GM13976 (cell line): ENCODE data around the gene LRRC43.

Experiments used
- DNase-seq: peaks from one replicate; pipeline ENCODE4 v3.0.0; 2012; ENCODE audit warnings: low spot score
- in situ Hi-C: fragments of 300-500 bp; cut with MboI; formaldehyde crosslinking; loops from one replicate; pipeline ENCODE4 v1.12.0; 2022; ENCODE audit warnings: low sequenced_read_pairs, mixed read lengths, inconsistent platforms; ENCODE audit not compliant: unreplicated experiment
- TF ChIP-seq, protein P1 (sequence below): IDR thresholded peaks from 2 replicates; pipeline ENCODE4 v1.5.1; 2012; ENCODE audit warnings: borderline replicate concordance, mild to moderate bottlenecking; ENCODE audit not compliant: insufficient read depth; ENCODE audit errors: extremely low read depth, missing control alignments, control extremely low read depth

Gene LRRC43

DNA sequence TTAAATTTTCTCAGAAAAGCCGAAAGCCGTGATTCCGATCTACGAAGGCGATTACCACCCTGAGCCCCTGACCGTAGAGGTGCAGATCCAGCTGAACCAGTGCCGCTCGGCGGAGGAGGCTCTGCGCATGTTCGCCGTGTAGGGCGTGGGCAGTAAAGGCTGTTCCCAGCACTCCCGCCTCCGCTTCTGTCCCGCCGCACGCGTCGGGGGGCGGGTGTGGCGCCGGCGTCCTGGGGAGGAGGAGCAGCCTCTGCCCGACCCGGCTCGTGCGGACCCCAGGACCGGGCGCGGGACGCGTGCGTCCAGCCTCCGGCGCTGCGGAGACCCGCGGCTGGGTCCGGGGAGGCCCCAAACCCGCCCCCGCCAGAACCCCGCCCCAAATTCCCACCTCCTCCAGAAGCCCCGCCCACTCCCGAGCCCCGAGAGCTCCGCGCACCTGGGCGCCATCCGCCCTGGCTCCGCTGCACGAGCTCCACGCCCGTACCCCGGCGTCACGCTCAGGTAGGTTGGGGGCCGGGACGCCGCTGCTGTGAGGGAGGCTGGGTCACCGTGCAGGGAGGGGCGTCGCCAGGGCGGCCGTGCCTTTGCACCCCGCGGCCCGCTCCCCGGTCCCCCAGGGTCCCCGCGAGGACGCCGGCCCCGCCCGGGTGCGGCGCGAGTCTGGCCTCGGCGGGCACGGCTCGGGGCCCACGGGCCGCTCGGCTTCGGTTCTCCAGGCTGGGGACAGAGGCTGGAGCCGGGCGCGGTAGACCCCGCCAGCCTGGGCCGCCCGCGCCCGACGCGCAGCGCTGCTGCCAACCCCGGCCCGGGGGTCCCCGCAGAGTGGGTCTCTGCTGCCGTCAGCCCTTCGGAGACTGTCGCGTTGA is 20.6 kb downstream of the LRRC43 start, which contains the start of gene B3GNT4:
Gene B3GNT4 (plus strand): TSS at position 409 of the 866 bp plus-strand sequence. CDS start 910 bp downstream, outside the sequence.
- in situ Hi-C loops = no loop called here
- peak; percentile 77 for DNase-seq
- TF ChIP-seq, protein P1, sequence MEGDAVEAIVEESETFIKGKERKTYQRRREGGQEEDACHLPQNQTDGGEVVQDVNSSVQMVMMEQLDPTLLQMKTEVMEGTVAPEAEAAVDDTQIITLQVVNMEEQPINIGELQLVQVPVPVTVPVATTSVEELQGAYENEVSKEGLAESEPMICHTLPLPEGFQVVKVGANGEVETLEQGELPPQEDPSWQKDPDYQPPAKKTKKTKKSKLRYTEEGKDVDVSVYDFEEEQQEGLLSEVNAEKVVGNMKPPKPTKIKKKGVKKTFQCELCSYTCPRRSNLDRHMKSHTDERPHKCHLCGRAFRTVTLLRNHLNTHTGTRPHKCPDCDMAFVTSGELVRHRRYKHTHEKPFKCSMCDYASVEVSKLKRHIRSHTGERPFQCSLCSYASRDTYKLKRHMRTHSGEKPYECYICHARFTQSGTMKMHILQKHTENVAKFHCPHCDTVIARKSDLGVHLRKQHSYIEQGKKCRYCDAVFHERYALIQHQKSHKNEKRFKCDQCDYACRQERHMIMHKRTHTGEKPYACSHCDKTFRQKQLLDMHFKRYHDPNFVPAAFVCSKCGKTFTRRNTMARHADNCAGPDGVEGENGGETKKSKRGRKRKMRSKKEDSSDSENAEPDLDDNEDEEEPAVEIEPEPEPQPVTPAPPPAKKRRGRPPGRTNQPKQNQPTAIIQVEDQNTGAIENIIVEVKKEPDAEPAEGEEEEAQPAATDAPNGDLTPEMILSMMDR = no peak

DNA sequence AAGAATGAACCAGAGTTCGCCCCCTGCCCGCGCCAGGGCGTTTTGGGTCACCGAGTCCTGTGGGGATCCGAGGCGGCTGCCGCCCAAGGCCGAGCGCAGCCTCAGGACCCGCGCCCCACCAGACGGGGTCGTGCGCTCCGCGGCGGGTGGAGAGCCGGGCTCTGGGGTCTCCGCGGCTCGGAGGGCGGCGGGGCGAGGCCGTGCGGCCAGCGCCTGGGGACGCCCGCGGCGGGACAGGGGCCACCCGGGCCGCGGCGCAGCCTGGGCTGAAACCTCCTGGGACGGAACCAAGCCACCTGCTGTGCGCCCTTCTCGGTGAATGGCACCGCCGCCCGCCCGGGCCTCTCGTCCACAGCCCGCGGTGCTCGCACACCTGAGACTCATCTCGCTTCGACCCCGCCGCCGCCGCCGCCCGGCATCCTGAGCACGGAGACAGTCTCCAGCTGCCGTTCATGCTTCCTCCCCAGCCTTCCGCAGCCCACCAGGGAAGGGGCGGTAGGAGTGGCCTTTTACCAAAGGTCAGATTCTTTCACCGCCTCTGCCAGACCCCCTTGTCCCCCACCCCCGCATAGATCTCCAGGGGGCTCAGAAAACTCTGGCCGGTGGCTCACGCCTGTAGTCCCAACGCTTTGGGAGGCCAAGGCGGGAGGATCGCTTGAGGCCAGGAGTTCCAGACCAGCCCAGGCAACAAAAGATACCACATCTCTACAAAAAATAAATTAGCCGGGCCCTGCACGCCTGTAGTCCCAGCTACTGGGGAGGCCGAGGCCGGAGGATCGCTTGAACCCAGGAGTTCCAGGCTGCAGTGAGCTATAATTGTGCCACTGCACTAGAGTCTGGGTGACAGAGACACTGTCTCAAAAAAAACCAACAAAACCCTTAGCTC is 21.5 kb downstream of the LRRC43 start:
- DNase-seq = peak; percentile 44
- in situ Hi-C loops = no loop called here
- TF ChIP-seq, protein P1 = no peak

DNA sequence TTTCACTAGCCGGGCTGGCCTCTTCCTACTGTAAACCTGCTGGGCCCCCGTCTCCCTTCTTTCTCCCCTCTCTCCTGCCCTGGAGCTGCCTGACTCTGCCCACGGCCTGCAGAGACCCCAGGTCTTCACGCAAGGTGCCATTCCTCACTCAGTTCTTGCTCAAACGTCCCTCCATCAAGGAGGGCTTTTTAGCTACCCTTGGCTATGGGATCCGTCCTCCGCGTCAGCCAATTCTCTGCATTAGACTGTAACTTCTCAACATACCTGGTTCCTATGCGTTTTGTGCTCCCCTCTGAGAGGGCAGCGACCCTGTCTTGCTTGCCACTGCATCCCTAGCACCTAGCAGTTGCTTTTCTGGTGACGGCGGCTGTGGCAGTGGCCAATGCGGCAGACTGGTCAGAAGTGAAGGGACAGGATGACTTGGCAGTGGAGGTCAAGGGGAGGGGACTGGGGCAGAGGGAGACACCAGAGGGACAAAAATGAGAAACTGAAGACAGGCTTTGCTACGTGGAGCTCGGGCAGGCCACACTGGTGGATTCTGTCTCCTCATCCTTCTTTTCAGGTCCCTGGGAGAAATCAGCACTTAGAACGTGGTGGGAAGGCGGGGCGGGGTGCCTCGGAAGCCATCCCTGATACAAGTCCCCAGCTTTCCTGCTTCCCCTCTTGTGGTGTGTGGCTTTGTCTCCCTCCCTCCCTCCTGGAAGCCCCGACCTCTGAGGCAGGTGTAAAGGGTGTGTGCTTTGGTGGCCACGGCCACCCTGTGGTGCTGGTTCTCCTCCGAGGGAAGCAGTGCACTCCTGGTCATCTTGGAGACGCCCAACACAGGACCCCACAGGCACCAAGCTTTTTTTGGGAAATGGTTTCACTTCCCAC is 22.4 kb downstream of the LRRC43 start:
- DNase-seq = no peak
- TF ChIP-seq, protein P1 = no peak
- in situ Hi-C loops = no loop called here

DNA sequence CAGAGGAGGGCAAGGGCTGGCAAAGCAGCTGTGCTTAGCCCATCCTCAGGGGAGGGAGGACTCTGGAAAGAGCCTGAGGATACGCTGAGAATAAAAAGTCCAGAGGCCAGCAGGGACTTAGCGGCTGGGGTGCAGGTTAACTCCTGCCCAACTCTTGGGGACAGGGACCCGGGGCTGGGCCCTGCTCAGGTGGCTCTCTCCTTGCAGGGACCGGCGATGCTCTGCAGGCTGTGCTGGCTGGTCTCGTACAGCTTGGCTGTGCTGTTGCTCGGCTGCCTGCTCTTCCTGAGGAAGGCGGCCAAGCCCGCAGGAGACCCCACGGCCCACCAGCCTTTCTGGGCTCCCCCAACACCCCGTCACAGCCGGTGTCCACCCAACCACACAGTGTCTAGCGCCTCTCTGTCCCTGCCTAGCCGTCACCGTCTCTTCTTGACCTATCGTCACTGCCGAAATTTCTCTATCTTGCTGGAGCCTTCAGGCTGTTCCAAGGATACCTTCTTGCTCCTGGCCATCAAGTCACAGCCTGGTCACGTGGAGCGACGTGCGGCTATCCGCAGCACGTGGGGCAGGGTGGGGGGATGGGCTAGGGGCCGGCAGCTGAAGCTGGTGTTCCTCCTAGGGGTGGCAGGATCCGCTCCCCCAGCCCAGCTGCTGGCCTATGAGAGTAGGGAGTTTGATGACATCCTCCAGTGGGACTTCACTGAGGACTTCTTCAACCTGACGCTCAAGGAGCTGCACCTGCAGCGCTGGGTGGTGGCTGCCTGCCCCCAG is 23.4 kb downstream of the LRRC43 start:
- in situ Hi-C loops = no loop called here
- peak; percentile 22 for DNase-seq
- TF ChIP-seq, protein P1 = no peak

DNA sequence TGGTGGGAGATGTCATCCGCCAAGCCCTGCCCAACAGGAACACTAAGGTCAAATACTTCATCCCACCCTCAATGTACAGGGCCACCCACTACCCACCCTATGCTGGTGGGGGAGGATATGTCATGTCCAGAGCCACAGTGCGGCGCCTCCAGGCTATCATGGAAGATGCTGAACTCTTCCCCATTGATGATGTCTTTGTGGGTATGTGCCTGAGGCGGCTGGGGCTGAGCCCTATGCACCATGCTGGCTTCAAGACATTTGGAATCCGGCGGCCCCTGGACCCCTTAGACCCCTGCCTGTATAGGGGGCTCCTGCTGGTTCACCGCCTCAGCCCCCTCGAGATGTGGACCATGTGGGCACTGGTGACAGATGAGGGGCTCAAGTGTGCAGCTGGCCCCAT is 24.1 kb downstream of the LRRC43 start:
- DNase-seq = peak; percentile 12
- in situ Hi-C loops = no loop called here
- TF ChIP-seq, protein P1 = no peak
